ENCODE results near the gene PEX10.
"Not testable (repeated sequence)": the region's sequence is repeated elsewhere in the genome, so short reads cannot be mapped to it uniquely, and the experiment has no call there.

The PEX10 gene

DNA sequence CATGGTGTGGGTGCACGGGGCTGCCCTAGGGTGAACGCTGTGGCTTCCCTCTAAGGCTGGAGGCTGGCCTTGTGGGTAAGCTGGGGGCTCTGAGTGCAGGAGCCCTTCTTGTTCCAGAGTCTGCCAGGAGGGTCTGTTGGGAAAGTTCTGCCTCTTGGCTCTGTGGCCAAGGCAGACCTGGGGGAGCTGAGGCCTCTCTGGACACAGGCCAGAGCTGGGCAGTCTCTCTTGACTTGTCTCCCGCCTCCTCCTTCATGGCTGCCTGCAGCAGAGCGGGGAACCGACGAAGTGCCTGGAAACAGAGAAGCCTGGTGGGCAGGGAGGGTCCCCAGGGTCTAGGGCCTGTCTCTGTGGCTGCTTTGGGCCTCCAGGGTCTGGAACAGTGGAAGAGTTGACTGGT is 30.3 kb upstream of the PEX10 start:
- DNase-seq = no peak

DNA sequence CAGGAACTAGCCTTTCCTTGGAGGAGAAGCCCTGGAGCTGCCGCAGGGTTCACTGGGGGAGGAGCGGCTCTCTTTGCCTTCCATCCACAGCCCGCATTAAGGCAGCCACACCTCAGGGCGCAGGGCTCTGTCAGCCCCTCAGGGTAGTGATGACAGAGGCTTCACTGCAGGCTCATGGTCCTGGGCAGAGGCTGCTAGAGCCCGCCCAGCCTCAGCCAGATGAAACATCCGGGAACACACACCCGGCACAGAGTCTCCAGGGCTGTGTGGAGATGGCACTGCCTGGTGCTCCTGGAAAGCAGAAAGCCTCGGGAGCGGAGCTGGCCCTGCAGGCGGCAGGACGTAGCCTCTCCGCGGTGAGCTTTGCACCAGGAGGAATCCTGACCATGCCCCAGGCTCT is 29.4 kb upstream of the PEX10 start:
- DNase-seq = no peak

DNA sequence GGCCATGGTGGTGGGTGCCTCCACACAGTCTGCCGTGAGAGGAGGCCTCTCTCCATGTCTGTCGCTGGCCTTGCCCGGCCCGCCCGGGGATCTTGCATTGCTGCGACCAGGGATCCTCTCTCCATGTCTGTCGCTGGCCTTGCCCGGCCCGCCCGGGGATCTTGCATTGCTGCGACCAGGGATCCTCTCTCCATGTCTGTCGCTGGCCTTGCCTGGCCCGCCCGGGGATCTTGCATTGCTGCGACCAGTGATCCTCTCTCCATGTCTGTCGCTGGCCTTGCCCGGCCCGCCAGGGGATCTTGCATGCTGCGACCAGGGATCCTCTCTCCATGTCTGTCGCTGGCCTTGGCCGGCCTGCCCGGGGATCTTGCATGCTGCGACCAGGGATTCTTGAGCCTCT is 28.0 kb upstream of the PEX10 start:
- DNase-seq = not testable (repeated sequence)

DNA sequence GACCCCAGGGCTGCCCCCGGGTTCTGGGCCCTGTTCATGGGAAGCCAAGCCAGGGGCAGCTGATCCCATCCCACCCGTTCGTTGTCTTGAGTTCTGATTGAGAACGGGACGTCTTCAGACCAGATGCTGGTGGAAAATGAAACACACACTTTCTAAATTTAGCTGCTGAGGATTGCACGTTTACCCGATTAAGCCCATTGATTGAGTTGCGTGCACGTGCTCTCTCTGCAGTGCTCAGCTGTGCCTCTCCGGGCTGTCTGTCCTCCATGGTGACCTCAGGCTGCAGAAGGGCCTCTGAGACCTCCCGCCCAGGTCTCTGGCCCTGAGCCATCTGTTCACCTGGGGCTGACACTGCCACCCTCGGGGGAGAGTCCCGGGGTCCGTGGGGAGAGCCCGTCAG is 27.0 kb upstream of the PEX10 start:
- no peak for DNase-seq

DNA sequence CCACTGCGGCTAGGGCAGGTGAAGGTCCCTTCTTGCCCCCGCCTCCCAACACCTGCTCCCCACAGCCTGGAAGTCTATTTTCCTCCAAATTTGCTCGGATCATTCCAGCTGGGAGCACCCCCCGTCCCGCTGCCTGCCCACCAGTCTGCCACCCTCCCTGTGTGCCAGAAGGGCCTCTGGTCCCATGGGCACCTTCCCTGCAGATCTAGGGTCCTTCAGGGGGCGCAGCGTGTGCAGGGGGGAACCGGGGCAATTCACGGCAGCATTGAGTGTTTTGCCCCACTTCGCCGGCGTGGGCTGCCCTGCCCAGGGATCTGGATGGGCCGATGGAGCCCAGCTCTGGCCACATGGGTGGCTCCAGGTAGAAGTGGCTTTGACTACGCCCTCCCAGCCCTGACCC is 26.3 kb upstream of the PEX10 start:
- DNase-seq = no peak

GRCh38 chr1:2438038-2438437 is 25.7 kb upstream of the PEX10 start:
- no peak for DNase-seq

GRCh38 chr1:2437617-2438016 is 25.3 kb upstream of the PEX10 start:
- DNase-seq = no peak

DNA sequence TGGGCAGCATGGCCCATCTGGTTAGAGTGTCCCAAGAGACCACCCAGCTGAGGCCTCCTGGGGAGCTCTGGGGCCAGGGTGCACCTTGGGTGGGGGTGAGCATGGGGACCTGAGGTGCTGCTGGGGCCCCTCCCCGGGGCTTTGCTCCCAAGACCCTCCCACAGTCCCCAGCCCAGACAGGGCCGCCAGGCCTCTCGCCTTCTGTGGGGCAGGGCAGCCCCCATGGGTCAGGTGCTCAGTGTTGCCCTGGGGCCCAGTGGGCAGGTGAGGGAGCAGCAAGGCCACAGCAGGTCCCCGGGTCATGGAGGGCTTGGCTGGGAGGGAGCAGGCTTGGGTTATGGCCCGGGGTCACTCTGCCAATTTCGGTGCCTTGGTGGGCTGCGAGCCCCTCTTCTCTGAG is 24.5 kb upstream of the PEX10 start:
- no peak for DNase-seq

GRCh38 chr1:2435746-2436355 is 23.5 kb upstream of the PEX10 start:
- no peak for DNase-seq

DNA sequence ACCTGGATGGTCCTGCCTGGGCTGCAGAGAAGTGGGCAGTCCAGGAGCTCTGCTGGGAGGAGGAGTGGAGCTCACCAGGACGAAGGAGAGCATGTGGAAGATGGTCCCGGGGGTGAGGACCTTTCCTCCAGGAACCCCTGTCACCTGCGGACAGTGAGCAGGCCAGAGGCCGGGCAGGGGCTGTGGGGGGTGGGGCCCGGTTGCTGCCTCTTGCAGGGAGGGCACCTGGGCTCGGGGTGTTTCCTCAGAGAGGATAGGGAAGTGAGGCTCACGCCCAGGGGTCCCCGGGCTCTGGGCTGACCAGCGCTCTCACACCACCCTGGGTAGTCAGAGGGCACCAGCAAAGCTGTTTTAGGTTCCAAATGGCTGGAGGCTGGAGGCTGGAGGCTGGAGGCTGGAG is 22.7 kb upstream of the PEX10 start:
- DNase-seq = no peak

DNA sequence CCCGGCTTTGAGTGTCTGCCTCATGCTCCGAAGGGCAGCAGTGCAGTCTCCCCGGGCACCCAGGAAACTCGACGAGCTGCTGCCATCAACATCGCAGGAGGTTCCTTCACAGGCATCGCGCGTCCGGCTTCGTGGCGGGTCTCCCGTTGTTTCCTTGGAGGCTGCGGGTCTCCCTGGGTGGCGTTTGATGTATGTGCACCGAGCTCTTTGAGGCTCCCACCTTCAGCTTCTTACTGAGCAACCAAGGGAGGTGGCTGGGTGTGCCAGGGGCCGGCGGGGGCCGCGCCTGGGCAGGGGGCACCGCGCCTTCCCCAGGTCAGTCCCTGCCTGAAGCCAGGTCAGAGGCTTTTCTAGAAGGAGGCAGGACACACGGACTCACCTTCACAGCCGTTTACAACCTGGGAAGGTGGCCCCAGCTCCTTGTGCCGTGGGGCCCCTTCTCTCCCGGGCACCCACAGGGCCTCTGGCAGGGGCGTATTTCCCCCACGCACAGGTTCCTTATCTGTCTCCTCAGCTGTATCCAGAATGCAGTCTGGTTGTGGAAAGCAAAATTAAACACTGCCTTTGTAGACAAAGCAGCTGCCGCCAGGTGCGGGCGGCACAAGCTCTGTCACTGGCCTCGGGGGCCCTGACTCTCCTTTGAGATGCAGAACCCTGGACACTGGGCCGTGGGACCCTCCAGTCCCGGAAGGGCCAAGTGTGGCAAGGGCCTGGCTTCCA is 21.7 kb upstream of the PEX10 start:
- no peak for DNase-seq

DNA sequence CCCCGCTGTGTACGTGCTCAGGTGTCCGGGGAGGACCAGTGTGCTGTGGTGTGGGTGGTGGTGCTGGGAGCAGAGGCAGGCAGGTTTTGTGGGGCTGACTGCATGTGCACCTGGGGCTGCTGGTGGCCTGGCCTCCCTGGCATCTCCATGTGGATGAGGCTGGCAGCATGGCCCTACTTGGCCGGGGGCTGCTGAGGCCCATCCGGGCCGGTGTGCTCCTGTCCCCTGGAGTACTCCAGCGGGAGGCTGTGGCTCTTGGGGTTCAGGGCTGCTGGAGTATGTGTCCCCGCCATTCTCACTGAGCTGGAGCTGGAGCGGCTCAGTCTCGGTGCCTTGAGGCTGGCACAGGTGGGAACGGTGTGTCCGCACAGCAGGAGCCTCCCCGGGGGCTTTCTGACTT is 20.8 kb upstream of the PEX10 start:
- no peak for DNase-seq

GRCh38 chr1:2432441-2432844 is 20.1 kb upstream of the PEX10 start:
- no peak for DNase-seq

GRCh38 chr1:2431518-2431917 is 19.2 kb upstream of the PEX10 start:
- no peak for DNase-seq

- no peak for DNase-seq
Measured at GRCh38 chr1:2431103-2431502, 18.7 kb upstream of the PEX10 start.

DNA sequence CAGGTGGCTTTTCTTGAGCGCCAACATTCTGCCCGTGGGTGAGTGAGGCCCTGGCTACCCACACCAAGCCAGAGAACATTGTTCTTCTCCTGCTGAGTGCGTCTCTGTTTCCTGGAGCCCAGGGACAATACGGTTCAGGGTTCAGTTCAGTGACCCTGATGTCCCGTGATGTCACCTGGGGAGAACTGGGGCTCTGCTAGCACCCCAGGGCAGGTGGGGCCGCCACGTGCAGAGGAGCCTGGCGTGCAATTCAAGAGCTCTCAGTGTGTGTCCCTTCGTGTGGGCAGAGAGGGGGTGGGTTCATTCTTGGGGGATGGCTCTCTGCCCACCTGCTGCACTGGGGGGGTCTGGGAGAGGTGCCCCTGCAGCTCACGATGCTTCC is 18.2 kb upstream of the PEX10 start:
- DNase-seq = no peak

DNA sequence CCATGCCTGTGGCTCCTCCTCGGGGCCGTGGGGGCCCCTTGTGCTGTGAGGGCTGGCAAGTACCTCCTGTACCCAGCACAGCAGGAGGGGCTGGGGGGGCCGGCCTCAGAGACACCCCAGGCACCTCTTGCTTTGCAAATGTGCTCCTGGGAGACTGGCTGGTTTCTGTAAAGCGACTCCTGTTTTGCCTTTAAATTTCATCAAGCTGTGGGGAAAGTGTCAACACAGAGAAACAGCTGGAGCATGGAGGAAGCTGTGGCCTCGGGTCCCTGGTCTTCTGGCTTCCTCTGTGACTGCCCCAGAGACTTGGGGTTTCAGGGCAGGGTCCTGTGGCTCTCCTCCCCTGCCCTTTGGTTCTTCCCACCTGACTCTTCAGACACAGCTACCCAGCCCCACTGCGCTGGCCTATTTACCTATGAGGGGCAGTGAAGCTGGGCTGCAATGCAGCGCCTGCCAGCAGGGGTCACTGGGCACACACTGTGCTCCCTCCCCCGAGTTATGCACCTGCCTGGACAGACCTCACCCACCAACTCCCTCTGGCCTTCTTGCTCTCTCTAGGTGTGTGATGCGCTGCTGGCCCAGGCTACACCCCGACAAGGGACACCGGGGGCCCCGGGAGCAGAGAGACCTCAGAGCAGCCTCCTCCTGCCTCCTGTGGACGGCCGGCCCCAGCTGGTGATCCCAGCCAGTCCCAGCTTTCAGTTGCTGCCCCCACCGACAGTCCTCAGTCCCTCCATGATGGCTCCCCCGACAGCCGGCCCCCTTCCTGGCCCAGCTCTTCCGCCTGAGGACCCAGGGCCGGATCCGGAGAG is 17.6 kb upstream of the PEX10 start:
- DNase-seq = no peak

GRCh38 chr1:2428490-2428889 is 16.1 kb upstream of the PEX10 start:
- DNase-seq = no peak

GRCh38 chr1:2427976-2428375 is 15.6 kb upstream of the PEX10 start:
- no peak for DNase-seq

DNA sequence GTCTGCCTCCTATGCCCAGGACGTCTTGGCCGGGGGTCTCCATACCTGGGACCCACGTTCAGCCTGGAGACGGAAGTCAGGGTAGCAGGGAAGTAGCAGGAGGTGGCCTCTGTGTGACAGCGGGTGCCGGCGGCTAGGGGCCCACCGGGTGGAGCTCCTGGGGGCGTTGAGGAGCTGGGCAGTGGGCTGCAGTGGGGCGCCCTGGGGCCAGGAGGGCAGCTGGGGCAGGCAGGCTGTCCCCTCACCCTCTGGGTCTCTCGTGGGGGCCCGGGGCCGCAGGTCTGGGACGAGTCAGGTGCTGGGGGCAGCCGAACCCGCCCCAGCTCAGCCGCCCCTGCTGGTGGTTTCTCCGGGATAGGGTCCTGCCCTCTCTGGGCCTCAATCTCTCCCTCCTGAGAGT is 14.7 kb upstream of the PEX10 start:
- DNase-seq = no peak

DNA sequence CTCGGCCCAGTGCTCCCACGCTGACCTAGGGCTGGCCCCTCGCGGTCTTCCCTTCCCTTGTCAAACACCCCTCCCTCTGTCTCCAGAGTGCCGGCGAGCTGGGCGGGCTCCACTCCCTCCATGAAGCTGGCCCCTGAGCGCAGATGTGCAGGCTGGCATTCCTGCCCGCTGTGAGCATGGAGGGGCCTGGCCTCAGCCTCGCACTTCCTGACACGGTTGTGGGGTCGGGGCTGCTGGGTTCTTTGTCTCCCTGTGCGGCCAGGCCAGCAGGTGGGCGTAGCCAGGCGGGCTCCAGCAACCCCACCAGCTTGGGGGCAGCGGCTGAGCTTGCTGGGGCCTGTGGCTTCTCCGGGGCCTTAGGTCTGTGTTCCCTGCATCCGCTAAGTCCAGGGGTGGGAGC is 14.2 kb upstream of the PEX10 start:
- DNase-seq = no peak

- no peak for DNase-seq
Measured at GRCh38 chr1:2425892-2426291, 13.5 kb upstream of the PEX10 start.

DNA sequence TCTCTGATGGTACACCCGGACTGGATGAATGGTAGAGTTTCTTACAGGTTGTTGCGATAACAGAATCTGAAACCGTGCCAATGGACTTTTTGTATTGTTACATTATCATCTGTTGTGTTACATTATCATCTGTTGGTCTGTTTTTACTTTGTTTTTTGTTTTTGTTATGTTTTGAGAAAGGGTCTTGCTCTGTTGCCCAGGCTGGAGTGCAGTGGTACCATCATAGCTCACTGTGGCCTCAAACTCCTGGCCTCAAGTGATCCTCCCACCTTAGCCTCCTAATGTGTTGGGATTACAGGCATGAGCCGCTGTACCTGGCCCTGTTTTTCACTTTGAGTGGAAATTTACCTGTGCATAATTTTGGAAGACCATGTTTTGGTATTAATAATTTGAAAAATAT is 10.2 kb upstream of the PEX10 start:
- no peak for DNase-seq

- no peak for DNase-seq
Measured at GRCh38 chr1:2419416-2419815, 7.1 kb upstream of the PEX10 start.
